ENCODE data around the gene ECHDC3.

DNA sequence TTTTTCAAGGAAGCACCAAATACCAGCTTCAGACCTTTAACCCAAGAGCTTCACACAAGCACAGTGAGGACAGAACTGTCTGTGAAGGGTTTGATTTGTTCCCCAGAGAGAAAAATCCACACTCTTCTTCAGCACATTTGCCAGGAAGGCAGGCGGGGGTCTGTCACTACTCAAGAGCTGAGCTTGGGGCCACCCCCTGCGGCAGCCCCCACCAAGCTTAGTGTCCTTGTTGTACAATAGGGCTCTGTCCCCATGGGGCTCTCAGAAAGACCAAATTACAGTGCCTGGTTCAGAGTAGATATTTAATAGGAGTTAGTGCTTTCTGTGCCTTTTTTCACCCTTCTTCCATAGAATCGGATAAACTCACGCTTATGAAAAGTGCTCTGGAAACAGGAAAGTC, 12.4 kb downstream of the ECHDC3 start:
- TF ChIP-seq CTCF (IDR thresholded peaks at IDR 0.05) = no peak
- TF ChIP-seq POLR2AphosphoS5 (IDR thresholded peaks at IDR 0.05) = no peak
- no peak for TF ChIP-seq POLR2A (IDR thresholded peaks at IDR 0.05; ENCODE audit: low read depth)
- TF ChIP-seq EP300 (IDR thresholded peaks at IDR 0.05) = no peak

Measured in esophagus muscularis mucosa (tissue), 4 donors.